ENCODE results near the gene ATXN3L. TPM values are rescaled to one million over a fixed set of nuclear protein-coding genes. Genes with fewer than 3 reads are reported as not detected.

Gene ATXN3L
- total RNA-seq, 2 donors from 2014 or later = not detected

DNA sequence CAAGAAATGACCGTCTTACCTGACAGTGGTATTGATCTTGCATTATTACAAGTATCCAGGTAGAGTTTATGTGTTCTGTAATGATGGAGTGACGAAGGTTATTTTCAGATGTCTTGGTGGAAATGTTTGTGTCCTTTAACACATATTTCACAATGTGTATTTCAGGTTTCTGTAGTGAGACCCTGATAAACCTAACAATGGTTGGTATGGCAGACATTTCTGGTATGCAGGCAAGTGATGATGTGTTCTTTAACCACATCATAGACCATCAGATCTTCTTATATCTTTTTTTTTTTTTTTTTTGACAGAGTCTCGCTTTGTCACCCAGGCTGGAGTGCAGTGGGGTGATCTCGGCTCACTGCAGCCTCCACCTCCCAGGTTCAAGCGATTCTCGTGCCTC lies 14.6 kb upstream of the ATXN3L start:
- H3K4me1 ChIP-seq (ENCODE audit: control insufficient read depth, insufficient read depth, low read length) = no peaks in the 10 kb centered on the region
- WGBS, 2 experiments (ENCODE audit: insufficient coverage in 1 of 2, insufficient read length in 1 of 2) = 89 to 100% methylated on average over 3 to 5 of the region's 6 CpGs
- no peak overlapping the region for H3K27ac ChIP-seq (ENCODE audit: low read depth, low read length)
- no peaks in the 10 kb centered on the region for H3K36me3 ChIP-seq (ENCODE audit: control insufficient read depth, insufficient read depth, low read length)
- Mint-ChIP-seq H3K36me3 (ENCODE audit: low read depth) (no peaks in the 10 kb centered on the region), H3K27ac (no peak overlapping the region), H3K9me3 (peaks cover 59% of the 10 kb centered on the region), H3K4me3 (no peak overlapping the region), H3K4me1 (no peaks in the 10 kb centered on the region), H3K27me3 (ENCODE audit: insufficient read depth) (no peaks in the 10 kb centered on the region)
- no peak for DNase-seq
- no peak overlapping the region for H3K9ac ChIP-seq (ENCODE audit: extremely low read depth, low read length, poor library complexity, severe bottlenecking)
- H3K27me3 ChIP-seq (ENCODE audit: control insufficient read depth, insufficient read depth, low read length, poor library complexity, severe bottlenecking) = no peaks in the 10 kb centered on the region
- TF ChIP-seq, protein P1, sequence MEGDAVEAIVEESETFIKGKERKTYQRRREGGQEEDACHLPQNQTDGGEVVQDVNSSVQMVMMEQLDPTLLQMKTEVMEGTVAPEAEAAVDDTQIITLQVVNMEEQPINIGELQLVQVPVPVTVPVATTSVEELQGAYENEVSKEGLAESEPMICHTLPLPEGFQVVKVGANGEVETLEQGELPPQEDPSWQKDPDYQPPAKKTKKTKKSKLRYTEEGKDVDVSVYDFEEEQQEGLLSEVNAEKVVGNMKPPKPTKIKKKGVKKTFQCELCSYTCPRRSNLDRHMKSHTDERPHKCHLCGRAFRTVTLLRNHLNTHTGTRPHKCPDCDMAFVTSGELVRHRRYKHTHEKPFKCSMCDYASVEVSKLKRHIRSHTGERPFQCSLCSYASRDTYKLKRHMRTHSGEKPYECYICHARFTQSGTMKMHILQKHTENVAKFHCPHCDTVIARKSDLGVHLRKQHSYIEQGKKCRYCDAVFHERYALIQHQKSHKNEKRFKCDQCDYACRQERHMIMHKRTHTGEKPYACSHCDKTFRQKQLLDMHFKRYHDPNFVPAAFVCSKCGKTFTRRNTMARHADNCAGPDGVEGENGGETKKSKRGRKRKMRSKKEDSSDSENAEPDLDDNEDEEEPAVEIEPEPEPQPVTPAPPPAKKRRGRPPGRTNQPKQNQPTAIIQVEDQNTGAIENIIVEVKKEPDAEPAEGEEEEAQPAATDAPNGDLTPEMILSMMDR (conservative IDR thresholded peaks at IDR 0.05) = no peak
- no peaks in the 10 kb centered on the region for H3K9me3 ChIP-seq (ENCODE audit: control insufficient read depth, low read length)
- H3K4me3 ChIP-seq (ENCODE audit: low read length) = no peak overlapping the region

DNA sequence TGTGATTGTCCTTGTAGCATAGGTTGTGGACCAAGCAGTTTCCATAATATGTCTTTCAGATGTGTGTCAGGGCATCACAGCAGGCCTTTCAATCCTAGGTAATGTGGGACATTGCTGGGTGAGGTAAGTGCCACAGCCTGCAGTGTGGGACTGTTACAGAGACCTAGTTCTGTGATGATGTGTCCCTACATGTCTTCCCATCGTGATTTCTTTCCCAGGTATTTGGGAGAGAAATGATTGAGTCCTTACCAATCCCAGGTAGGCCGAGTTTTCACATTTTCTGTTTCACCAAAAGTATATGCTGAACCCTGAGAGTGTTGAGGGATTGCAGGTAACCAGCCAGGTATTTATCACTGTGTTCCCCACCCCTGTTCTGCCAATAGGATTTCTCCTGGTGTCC lies 10.6 kb upstream of the ATXN3L start:
- TF ChIP-seq, protein P1 (conservative IDR thresholded peaks at IDR 0.05) = no peak
- Histone ChIP-seq H3K9ac (ENCODE audit: extremely low read depth, low read length, poor library complexity, severe bottlenecking) (no peak overlapping the region), H3K27ac (ENCODE audit: low read depth, low read length) (no peak overlapping the region), H3K4me1 (ENCODE audit: control insufficient read depth, insufficient read depth, low read length) (no peaks in the 10 kb centered on the region), H3K36me3 (ENCODE audit: control insufficient read depth, insufficient read depth, low read length) (no peaks in the 10 kb centered on the region), H3K9me3 (ENCODE audit: control insufficient read depth, low read length) (no peaks in the 10 kb centered on the region), H3K4me3 (ENCODE audit: low read length) (no peak overlapping the region), H3K27me3 (ENCODE audit: control insufficient read depth, insufficient read depth, low read length, poor library complexity, severe bottlenecking) (no peaks in the 10 kb centered on the region)
- no peaks in the 10 kb centered on the region for H3K27me3 Mint-ChIP-seq (ENCODE audit: insufficient read depth)
- H3K9me3 Mint-ChIP-seq = peaks cover 72% of the 10 kb centered on the region
- H3K4me1 Mint-ChIP-seq = no peaks in the 10 kb centered on the region
- no peak overlapping the region for H3K27ac Mint-ChIP-seq
- H3K4me3 Mint-ChIP-seq = no peak overlapping the region
- WGBS, 2 experiments (ENCODE audit: insufficient coverage in 1 of 2, insufficient read length in 1 of 2) = 100% methylated on average over 2 of the region's 2 CpGs; no CpG with 5 or more reads in 1 of the 2 experiments
- DNase-seq = no peak
- no peaks in the 10 kb centered on the region for H3K36me3 Mint-ChIP-seq (ENCODE audit: low read depth)

DNA sequence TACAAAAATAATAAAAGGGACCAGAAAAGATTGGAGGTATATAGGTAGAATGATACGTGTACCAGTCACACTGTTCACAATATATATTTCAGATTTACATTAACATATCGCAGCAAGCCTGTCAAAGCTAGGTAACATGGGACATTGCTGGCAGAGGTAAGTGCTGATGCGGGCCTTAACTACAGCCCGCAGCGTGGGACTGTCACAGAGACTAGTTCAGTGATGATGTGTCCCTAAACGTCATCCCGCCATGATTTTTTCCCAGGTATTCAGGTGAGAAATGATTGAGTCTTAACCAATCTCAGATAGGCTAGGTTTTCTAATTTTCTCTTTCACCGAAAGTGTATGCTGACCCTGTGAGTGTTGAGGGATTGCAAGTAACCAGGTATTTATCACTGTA lies 7.8 kb upstream of the ATXN3L start:
- WGBS, 2 experiments (ENCODE audit: insufficient coverage in 1 of 2, insufficient read length in 1 of 2) = 93% methylated on average over 7 of the region's 8 CpGs; no CpG with 5 or more reads in 1 of the 2 experiments
- Mint-ChIP-seq H3K4me3 (no peak overlapping the region), H3K9me3 (peaks cover 74% of the 10 kb centered on the region)

More for the DNA sequence above, 7.8 kb upstream of the ATXN3L start:
- no peak for DNase-seq
- H3K4me1 Mint-ChIP-seq = no peaks in the 10 kb centered on the region
- no peak overlapping the region for H3K4me3 ChIP-seq (ENCODE audit: low read length)
- H3K9me3 ChIP-seq (ENCODE audit: control insufficient read depth, low read length) = no peaks in the 10 kb centered on the region
- TF ChIP-seq, protein P1 (conservative IDR thresholded peaks at IDR 0.05) = no peak
- H3K27me3 ChIP-seq (ENCODE audit: control insufficient read depth, insufficient read depth, low read length, poor library complexity, severe bottlenecking) = no peaks in the 10 kb centered on the region
- H3K9ac ChIP-seq (ENCODE audit: extremely low read depth, low read length, poor library complexity, severe bottlenecking) = no peak overlapping the region
- no peaks in the 10 kb centered on the region for H3K36me3 Mint-ChIP-seq (ENCODE audit: low read depth)
- H3K27ac ChIP-seq (ENCODE audit: low read depth, low read length) = no peak overlapping the region
- H3K27ac Mint-ChIP-seq = no peak overlapping the region
- H3K27me3 Mint-ChIP-seq (ENCODE audit: insufficient read depth) = no peaks in the 10 kb centered on the region
- H3K36me3 ChIP-seq (ENCODE audit: control insufficient read depth, insufficient read depth, low read length) = no peaks in the 10 kb centered on the region
- no peaks in the 10 kb centered on the region for H3K4me1 ChIP-seq (ENCODE audit: control insufficient read depth, insufficient read depth, low read length)
